ENCODE data around the gene RPAP2. TPM values are rescaled to one million over a fixed set of nuclear protein-coding genes. Genes with fewer than 3 reads are reported as not detected.

RPAP2 gene
- total RNA-seq, 4 donors from 2014 or later, result 3.1 to 18.5 (median 8.4) TPM

DNA sequence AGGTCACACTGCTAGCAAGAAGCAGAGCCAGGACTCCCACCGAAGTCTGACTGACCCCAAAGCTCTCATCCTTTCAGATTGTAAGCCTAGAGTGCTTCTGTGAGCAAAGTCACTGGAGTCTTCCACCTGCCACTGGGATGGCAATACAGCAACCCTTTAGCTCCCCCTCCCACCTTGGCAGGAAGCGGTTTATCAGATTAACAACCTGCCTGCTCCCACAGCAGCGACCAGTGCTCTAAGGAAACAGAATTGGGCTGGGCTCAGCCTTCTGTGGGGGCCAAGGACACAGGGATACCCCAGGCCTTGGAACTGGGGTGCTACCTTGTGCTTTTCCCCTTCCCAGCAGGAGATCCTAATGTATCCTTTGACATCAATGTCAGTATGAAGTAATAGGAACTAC, 111.8 kb downstream of the RPAP2 start:
- DNase-seq, result no peak
- 50% methylated on average over 1 to 2 of the region's 3 CpGs for WGBS, 2 donors
- TF ChIP-seq POLR2A (IDR thresholded peaks at IDR 0.05), result no peak
- TF ChIP-seq, protein P1, sequence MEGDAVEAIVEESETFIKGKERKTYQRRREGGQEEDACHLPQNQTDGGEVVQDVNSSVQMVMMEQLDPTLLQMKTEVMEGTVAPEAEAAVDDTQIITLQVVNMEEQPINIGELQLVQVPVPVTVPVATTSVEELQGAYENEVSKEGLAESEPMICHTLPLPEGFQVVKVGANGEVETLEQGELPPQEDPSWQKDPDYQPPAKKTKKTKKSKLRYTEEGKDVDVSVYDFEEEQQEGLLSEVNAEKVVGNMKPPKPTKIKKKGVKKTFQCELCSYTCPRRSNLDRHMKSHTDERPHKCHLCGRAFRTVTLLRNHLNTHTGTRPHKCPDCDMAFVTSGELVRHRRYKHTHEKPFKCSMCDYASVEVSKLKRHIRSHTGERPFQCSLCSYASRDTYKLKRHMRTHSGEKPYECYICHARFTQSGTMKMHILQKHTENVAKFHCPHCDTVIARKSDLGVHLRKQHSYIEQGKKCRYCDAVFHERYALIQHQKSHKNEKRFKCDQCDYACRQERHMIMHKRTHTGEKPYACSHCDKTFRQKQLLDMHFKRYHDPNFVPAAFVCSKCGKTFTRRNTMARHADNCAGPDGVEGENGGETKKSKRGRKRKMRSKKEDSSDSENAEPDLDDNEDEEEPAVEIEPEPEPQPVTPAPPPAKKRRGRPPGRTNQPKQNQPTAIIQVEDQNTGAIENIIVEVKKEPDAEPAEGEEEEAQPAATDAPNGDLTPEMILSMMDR (IDR thresholded peaks at IDR 0.05), result no peak
- no peaks in the 10 kb centered on the region for H3K27me3 ChIP-seq
- no peaks in the 10 kb centered on the region for H3K36me3 ChIP-seq
- H3K9me3 ChIP-seq, result no peaks in the 10 kb centered on the region
- no peak overlapping the region for H3K4me3 ChIP-seq
- no peak overlapping the region for H3K27ac ChIP-seq
- H3K4me1 ChIP-seq, result peaks cover 0 to 6% (median 0%) of the 10 kb centered on the region in 3 donors
- intact Hi-C loops (cut with DNase I), result no loop called here

DNA sequence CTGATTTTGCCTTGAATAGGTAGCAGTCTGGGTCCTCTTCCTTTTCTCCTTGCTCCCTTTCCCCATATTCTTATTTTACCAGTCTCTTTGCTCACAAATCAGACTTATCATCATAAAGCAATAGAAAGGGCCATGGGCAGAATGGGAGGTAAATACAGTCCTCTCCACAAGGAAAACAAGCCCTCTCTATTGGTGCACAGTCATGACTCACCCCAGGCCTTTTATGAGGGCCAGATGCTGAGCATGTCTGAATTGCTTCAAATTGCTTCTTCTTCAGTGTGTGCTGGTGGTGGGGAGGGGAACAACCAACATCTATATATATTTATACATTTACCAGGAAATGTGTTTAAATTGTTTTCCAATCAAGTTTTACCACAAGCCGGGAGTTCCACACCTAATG, 112.7 kb downstream of the RPAP2 start:
- TF ChIP-seq POLR2A (IDR thresholded peaks at IDR 0.05), result no peak
- TF ChIP-seq, protein P1 (IDR thresholded peaks at IDR 0.05), result no peak
- Histone ChIP-seq H3K4me1 (peaks cover 0 to 6% (median 0%) of the 10 kb centered on the region in 3 donors), H3K27me3 (no peaks in the 10 kb centered on the region), H3K4me3 (no peak overlapping the region), H3K36me3 (no peaks in the 10 kb centered on the region), H3K27ac (no peak overlapping the region), H3K9me3 (no peaks in the 10 kb centered on the region)
- intact Hi-C loops (cut with DNase I), result no loop called here
- DNase-seq, result no peak
- WGBS, 2 donors, result 45 to 63% methylated on average over 1 of the region's 1 CpG

DNA sequence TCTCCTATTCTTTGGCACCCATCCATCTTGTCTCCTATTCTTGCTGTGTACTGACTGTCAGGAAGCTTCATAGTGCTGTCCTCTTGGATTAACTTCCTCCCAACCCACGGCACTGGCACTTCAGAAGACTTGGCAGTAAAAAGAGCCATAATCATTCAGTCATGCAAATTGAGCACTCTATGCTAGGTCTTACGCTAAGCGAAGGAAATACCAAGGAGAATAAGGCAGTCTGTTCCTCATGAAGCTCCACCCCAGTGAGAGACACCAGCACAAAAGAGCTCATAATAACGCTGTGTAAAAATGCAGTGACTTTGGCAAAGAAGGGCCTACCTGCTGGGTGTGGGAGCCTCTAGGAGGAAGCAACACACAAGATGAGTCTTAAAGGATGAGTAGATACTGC, 120.8 kb downstream of the RPAP2 start:
- no peaks in the 10 kb centered on the region for H3K36me3 ChIP-seq
- no peaks in the 10 kb centered on the region for H3K4me1 ChIP-seq
- no peaks in the 10 kb centered on the region for H3K9me3 ChIP-seq
- no peak overlapping the region for H3K4me3 ChIP-seq
- H3K27ac ChIP-seq, result no peak overlapping the region
- WGBS, 2 donors, result 57 to 87% methylated on average over 3 to 4 of the region's 4 CpGs
- TF ChIP-seq POLR2A (IDR thresholded peaks at IDR 0.05), result no peak
- TF ChIP-seq, protein P1 (IDR thresholded peaks at IDR 0.05), result no peak
- no peak for DNase-seq
- intact Hi-C loops (cut with DNase I), result no loop called here
- H3K27me3 ChIP-seq, result no peaks in the 10 kb centered on the region

DNA sequence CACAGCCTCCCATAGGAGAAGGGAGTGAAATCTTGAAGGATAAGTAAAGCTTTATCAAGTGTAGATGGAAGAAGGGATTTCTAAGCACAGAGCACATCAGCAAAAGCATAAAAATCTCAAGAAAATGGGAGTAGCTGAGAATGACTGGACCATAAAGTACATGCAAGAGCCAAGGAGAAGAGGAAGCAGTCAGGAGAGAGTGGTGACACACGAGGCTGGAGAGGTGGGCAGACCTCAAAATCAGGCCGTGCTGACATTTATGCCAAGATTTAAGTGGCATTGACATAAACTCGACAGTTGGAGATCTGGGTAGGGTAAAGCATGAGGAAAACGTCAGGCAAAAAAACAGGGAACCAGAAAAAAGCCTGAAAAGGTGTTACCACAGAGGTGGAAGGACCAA, 125.5 kb downstream of the RPAP2 start:
- TF ChIP-seq POLR2A (IDR thresholded peaks at IDR 0.05), result no peak
- TF ChIP-seq, protein P1 (IDR thresholded peaks at IDR 0.05), result no peak
- Histone ChIP-seq H3K9me3 (no peaks in the 10 kb centered on the region), H3K27me3 (no peaks in the 10 kb centered on the region), H3K27ac (no peak overlapping the region), H3K36me3 (no peaks in the 10 kb centered on the region), H3K4me1 (no peaks in the 10 kb centered on the region), H3K4me3 (no peak overlapping the region)
- 40 to 47% methylated on average over 4 of the region's 4 CpGs for WGBS, 2 donors
- intact Hi-C loops (cut with DNase I), result no loop called here
- no peak for DNase-seq

DNA sequence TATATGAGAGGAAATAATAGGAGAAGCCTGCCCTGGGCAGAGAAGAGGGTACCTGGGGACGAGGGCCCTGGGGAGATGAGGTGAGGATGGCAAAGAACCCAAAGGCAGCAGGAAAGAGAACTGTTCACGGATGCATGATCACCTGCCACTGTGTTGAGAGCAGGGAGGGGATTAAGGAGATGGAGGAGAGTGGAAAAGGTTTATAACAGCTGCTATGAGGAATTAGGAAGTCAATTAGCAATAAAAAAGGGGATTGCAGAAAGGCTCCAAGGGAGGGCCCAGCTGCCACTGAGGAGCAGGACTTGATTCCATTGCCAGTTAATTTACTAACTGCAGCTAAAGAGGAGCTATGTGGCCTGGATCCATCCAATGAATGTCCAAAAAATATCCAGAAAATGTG, 126.8 kb downstream of the RPAP2 start:
- no peak overlapping the region for H3K27ac ChIP-seq
- DNase-seq, result no peak
- 56 to 61% methylated on average over 2 of the region's 2 CpGs for WGBS, 2 donors
- no peak for TF ChIP-seq POLR2A (IDR thresholded peaks at IDR 0.05)
- TF ChIP-seq, protein P1 (IDR thresholded peaks at IDR 0.05), result no peak
- no peaks in the 10 kb centered on the region for H3K4me1 ChIP-seq
- H3K9me3 ChIP-seq, result no peaks in the 10 kb centered on the region
- intact Hi-C loops (cut with DNase I), result no loop called here
- no peaks in the 10 kb centered on the region for H3K36me3 ChIP-seq
- no peak overlapping the region for H3K4me3 ChIP-seq
- no peaks in the 10 kb centered on the region for H3K27me3 ChIP-seq

Data from esophagus squamous epithelium (tissue), 5 donors.